ENCODE measurements around the gene GNAS-AS1. TPM values are rescaled to one million over a fixed set of nuclear protein-coding genes. Genes with fewer than 3 reads are reported as not detected.

Gene GNAS-AS1
- total and polyA plus RNA-seq, 2 donors (not counting 1 experiment from before 2014, with no cell fraction given), result 1.5 TPM; not detected in 1

GRCh38 chr20:58870293-58871014 is 19.8 kb upstream of the GNAS-AS1 start:
- H3K9ac ChIP-seq (ENCODE audit: low read length), result no peak overlapping the region
- ChIA-PET POLR2A (no interaction called here), CTCF (interaction anchor here (0.7 to 4.7 kb wide), 44 partner anchors 9 to 625 kb away, joined by 3 to 58 read pairs (median 4); partner anchors contain the start of genes ATP5F1E, GNAS and STX16)
- no peaks in the 10 kb centered on the region for H3K36me3 ChIP-seq (replicated peaks in 1 of 2; ENCODE audit: control extremely low read depth in 1 of 2, control insufficient read depth in 1 of 2, extremely low read depth in 1 of 2, insufficient read depth in 2 of 2, low read length in 1 of 2)
- H3K9me3 Mint-ChIP-seq (ENCODE audit: insufficient read depth), result no peaks in the 10 kb centered on the region
- H4K20me1 ChIP-seq (ENCODE audit: control insufficient read depth, insufficient read depth, low read length, poor library complexity, severe bottlenecking), result no peaks in the 10 kb centered on the region
- H3K27me3 ChIP-seq (replicated peaks in 1 of 4; ENCODE audit: control extremely low read depth in 1 of 4, control insufficient read depth in 3 of 4, insufficient read depth in 4 of 4, low read length in 3 of 4), result peaks cover 0 to 4% (median 1%) of the 10 kb centered on the region in 4 experiments
- H2AFZ ChIP-seq (ENCODE audit: insufficient read depth, low read depth, low read length, poor library complexity, severe bottlenecking), result no peak overlapping the region
- H3K4me3 ChIP-seq (ENCODE audit: control extremely low read depth in 1 of 5, extremely low read depth in 1 of 5, insufficient read depth in 1 of 5, low read depth in 2 of 5, low read length in 4 of 5), result no peak overlapping the region
- no peak overlapping the region for H3K27ac Mint-ChIP-seq
- H3K4me1 ChIP-seq (ENCODE audit: control insufficient read depth in 2 of 2, insufficient read depth in 2 of 2, low read length in 2 of 2), result peaks cover 5 to 9% of the 10 kb centered on the region in 2 donors
- TF ChIP-seq EZH2 (IDR thresholded peaks at IDR 0.05; ENCODE audit: borderline replicate concordance, insufficient read depth, low read depth, low read length, poor library complexity, severe bottlenecking) (no peak), CTCF (IDR thresholded peaks at IDR 0.05) (peak; percentile 78)
- H3K27me3 Mint-ChIP-seq, result peaks cover 8% of the 10 kb centered on the region
- H3K79me2 ChIP-seq (ENCODE audit: control insufficient read depth, insufficient read depth, low read length), result no peaks in the 10 kb centered on the region
- DNase-seq (peak; percentile 69), ATAC-seq (ENCODE audit: low read depth) (peak; percentile 78)
- WGBS (ENCODE audit: insufficient coverage), result no CpG with 5 or more reads among the region's 7 CpGs
- no peaks in the 10 kb centered on the region for H3K9me3 ChIP-seq (ENCODE audit: control extremely low read depth in 1 of 3, control insufficient read depth in 2 of 3, insufficient read depth in 1 of 3, low read length in 2 of 3)
- H3K4me2 ChIP-seq (replicated peaks; ENCODE audit: low read depth, low read length, poor library complexity, severe bottlenecking), result no peak overlapping the region
- no peak overlapping the region for H3K27ac ChIP-seq (ENCODE audit: low read length in 2 of 2)
- intact Hi-C loops (cut with micrococcal nuclease), result loop anchor here (1.0 kb wide), 4 partner anchors 217 to 352 kb away; no protein-coding TSS in a partner anchor
- H3K4me1 Mint-ChIP-seq, result peaks cover 12% of the 10 kb centered on the region
- H3K4me3 Mint-ChIP-seq, result no peak overlapping the region

GRCh38 chr20:58869662-58870227 is 19.0 kb upstream of the GNAS-AS1 start:
- Histone ChIP-seq H3K4me1 (ENCODE audit: control insufficient read depth in 2 of 2, insufficient read depth in 2 of 2, low read length in 2 of 2) (peaks cover 5 to 9% of the 10 kb centered on the region in 2 donors), H3K27ac (ENCODE audit: low read length in 2 of 2) (no peak overlapping the region), H3K9ac (ENCODE audit: low read length) (no peak overlapping the region), H3K79me2 (ENCODE audit: control insufficient read depth, insufficient read depth, low read length) (no peaks in the 10 kb centered on the region), H4K20me1 (ENCODE audit: control insufficient read depth, insufficient read depth, low read length, poor library complexity, severe bottlenecking) (no peaks in the 10 kb centered on the region), H3K36me3 (replicated peaks in 1 of 2; ENCODE audit: control extremely low read depth in 1 of 2, control insufficient read depth in 1 of 2, extremely low read depth in 1 of 2, insufficient read depth in 2 of 2, low read length in 1 of 2) (no peaks in the 10 kb centered on the region), H2AFZ (ENCODE audit: insufficient read depth, low read depth, low read length, poor library complexity, severe bottlenecking) (no peak overlapping the region), H3K9me3 (ENCODE audit: control extremely low read depth in 1 of 3, control insufficient read depth in 2 of 3, insufficient read depth in 1 of 3, low read length in 2 of 3) (no peaks in the 10 kb centered on the region), H3K4me3 (ENCODE audit: control extremely low read depth in 1 of 5, extremely low read depth in 1 of 5, insufficient read depth in 1 of 5, low read depth in 2 of 5, low read length in 4 of 5) (no peak overlapping the region), H3K27me3 (replicated peaks in 1 of 4; ENCODE audit: control extremely low read depth in 1 of 4, control insufficient read depth in 3 of 4, insufficient read depth in 4 of 4, low read length in 3 of 4) (peaks cover 0 to 4% (median 1%) of the 10 kb centered on the region in 4 experiments), H3K4me2 (replicated peaks; ENCODE audit: low read depth, low read length, poor library complexity, severe bottlenecking) (no peak overlapping the region)
- ChIA-PET CTCF (interaction anchor here (0.7 to 4.7 kb wide), 41 partner anchors 10 to 626 kb away, joined by 3 to 58 read pairs (median 4); partner anchors contain the start of genes ATP5F1E, GNAS and STX16), POLR2A (no interaction called here)
- no peak overlapping the region for H3K4me3 Mint-ChIP-seq
- intact Hi-C loops (cut with micrococcal nuclease), result loop anchor here (1.0 kb wide), 4 partner anchors 218 to 353 kb away; no protein-coding TSS in a partner anchor
- ATAC-seq (ENCODE audit: low read depth), result no peak
- WGBS (ENCODE audit: insufficient coverage), result 91% methylated on average over 6 of the region's 7 CpGs
- peaks cover 12% of the 10 kb centered on the region for H3K4me1 Mint-ChIP-seq
- no peak overlapping the region for H3K27ac Mint-ChIP-seq
- H3K27me3 Mint-ChIP-seq, result peaks cover 8% of the 10 kb centered on the region
- TF ChIP-seq EZH2 (IDR thresholded peaks at IDR 0.05; ENCODE audit: borderline replicate concordance, insufficient read depth, low read depth, low read length, poor library complexity, severe bottlenecking), result no peak
- no peak for TF ChIP-seq CTCF (IDR thresholded peaks at IDR 0.05)
- H3K9me3 Mint-ChIP-seq (ENCODE audit: insufficient read depth), result no peaks in the 10 kb centered on the region
- DNase-seq, result no peak

Measured in B cell (primary cell).